Adrenal gland (tissue), 12 donors: Measurements from ENCODE around the gene ZNF831. TPM values are rescaled to one million over a fixed set of nuclear protein-coding genes. Genes with fewer than 3 reads are reported as not detected.

Experiments used
- DNase-seq, 7 donors: peaks; one replicate each; pipeline ENCODE4 v3.0.0-alpha.2; 2019 to 2020
- H3K27ac ChIP-seq, 5 donors: fragments of 200-600 bp; sonication (generic) in 4 of 5; 1 replicate in 3 of 5; 2 replicates in 2 of 5; pipeline versions ENCODE4 v1.5.1 to v1.8.0; 2016 to 2020; ENCODE audit warnings: mild to moderate bottlenecking in 1 of 5
- H3K27me3 ChIP-seq: fragments of 200-600 bp; 2 replicates; pipeline ENCODE4 v1.8.0; 2021
- H3K36me3 ChIP-seq, 2 donors: fragments of 200-600 bp; replicated peaks in 1 of 2; 1 replicate in 1 of 2; 2 replicates in 1 of 2; pipeline versions ENCODE4 v1.5.1 to v1.8.0; 2018 to 2022
- H3K4me1 ChIP-seq, 2 donors: fragments of 200-600 bp; replicated peaks in 1 of 2; 1 replicate in 1 of 2; 2 replicates in 1 of 2; pipeline versions ENCODE4 v1.5.1 to v1.8.0; 2018 to 2021
- H3K4me3 ChIP-seq, 4 donors: fragments of 200-600 bp; sonication (generic) in 3 of 4; one replicate each; pipeline ENCODE4 v1.5.1; 2016 to 2018
- H3K9me3 ChIP-seq, 3 donors: fragments of 200-600 bp; sonication (generic) in 1 of 3; replicated peaks in 1 of 3; 1 replicate in 2 of 3; 2 replicates in 1 of 3; pipeline versions ENCODE4 v1.5.1 to v1.8.0; 2016 to 2021
- POLR2A ChIP-seq, 2 donors: fragments of 450-650 bp; IDR thresholded peaks; one replicate each; pipeline ENCODE4 v1.6.1; 2017; ENCODE audit warnings: antibody characterized with exemption in 2 of 2, mild to moderate bottlenecking in 2 of 2, moderate library complexity in 1 of 2
- WGBS, 4 donors: extraction: QIAGEN DNeasy Blood & Tissue Kit in 2 of 4; methylation state at CpG; one replicate each; pipeline versions ENCODE4 v1.1.5 to v1.1.7; 2013 to 2017; 5-methylcytosine and 5-hydroxymethylcytosine counted together
- intact Hi-C, 2 donors: fragments of 100-400 bp; cut with DNase I; formaldehyde crosslinking; loops; one replicate each; pipeline versions ENCODE4 v1.14.1 to v1.15.0; 2022 to 2023
- polyA plus RNA-seq, 3 donors: library from polyadenylated mRNA; stranded (reverse); fragments of 200-250 nt in 2 of 3; fragments of 350-450 nt in 1 of 3; fragmentation: Illumina TruSeq in 1 of 3; extraction: RNeasy Lipid Tissue Mini Kit (QIAGEN cat#74804) in 1 of 3; gene quantifications; one replicate each; pipeline ENCODE4 v1.2.3, GENCODE V29; 2013 to 2014
- total RNA-seq, 9 donors: library from RNA; depleted of rRNA in 4 of 9; stranded (reverse); fragments of >200 nt in 4 of 9; fragments of 120-200 nt in 1 of 9; fragmentation: NEBNext Ultra II Directional in 1 of 9; extraction: Animal tissue kit (Norgen Biotek cat#: 25700) in 1 of 9; gene quantifications; one replicate each; pipeline versions ENCODE4 v1.1.0 to v1.2.4, GENCODE V29; 2013 to 2023
- TF ChIP-seq, protein P1 (sequence below), 6 experiments: fragments of 450-650 bp in 4 of 6; fragments of 200-600 bp in 2 of 6; sonication (generic) in 1 of 6; IDR thresholded peaks; 1 replicate in 5 of 6; 2 replicates in 1 of 6; pipeline versions ENCODE4 v1.5.1 to v1.8.0; 2016 to 2021; ENCODE audit warnings: antibody characterized with exemption in 6 of 6, mild to moderate bottlenecking in 2 of 6, moderate library complexity in 1 of 6
- donor health status: healthy with polysubstance abuse.
- donor health status: Bipolar disorder and iron deficiency.
- donor health status: DM: yes; HTN: yes; CAD: no.
- donor health status: DM: no; HTN: no; CAD: no.
- donor health status: DM: no; HTN: no; CAD: no.
- donor health status: DM: yes; HTN: yes; CAD: no.

Gene ZNF831
- total and polyA plus RNA-seq, 12 donors: 0.05 to 0.61 (median 0.15) TPM

DNA sequence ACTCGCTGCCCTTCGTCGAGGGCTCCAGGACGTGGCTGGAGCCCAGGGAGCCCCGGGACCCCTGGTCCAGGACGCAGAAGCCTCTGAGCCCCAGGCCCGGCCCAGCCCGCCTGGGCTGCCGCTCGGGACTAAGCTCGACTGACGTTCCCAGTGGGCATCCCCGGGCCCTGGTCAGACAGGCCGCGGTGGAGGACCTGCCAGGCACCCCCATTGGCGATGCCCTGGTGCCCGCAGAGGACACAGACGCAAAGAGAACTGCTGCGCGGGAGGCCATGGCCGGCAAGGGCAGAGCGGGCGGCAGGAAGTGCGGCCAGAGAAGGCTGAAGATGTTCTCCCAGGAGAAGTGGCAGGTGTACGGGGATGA is 28.9 kb downstream of the ZNF831 start:
- no peak for DNase-seq
- Histone ChIP-seq H3K4me3 (no peak overlapping the region), H3K27me3 (peaks cover 18% of the 10 kb centered on the region), H3K36me3 (no peaks in the 10 kb centered on the region), H3K9me3 (no peaks in the 10 kb centered on the region), H3K27ac (no peak overlapping the region), H3K4me1 (no peaks in the 10 kb centered on the region)
- no peak for TF ChIP-seq POLR2A (IDR thresholded peaks at IDR 0.05)
- TF ChIP-seq, protein P1, sequence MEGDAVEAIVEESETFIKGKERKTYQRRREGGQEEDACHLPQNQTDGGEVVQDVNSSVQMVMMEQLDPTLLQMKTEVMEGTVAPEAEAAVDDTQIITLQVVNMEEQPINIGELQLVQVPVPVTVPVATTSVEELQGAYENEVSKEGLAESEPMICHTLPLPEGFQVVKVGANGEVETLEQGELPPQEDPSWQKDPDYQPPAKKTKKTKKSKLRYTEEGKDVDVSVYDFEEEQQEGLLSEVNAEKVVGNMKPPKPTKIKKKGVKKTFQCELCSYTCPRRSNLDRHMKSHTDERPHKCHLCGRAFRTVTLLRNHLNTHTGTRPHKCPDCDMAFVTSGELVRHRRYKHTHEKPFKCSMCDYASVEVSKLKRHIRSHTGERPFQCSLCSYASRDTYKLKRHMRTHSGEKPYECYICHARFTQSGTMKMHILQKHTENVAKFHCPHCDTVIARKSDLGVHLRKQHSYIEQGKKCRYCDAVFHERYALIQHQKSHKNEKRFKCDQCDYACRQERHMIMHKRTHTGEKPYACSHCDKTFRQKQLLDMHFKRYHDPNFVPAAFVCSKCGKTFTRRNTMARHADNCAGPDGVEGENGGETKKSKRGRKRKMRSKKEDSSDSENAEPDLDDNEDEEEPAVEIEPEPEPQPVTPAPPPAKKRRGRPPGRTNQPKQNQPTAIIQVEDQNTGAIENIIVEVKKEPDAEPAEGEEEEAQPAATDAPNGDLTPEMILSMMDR (IDR thresholded peaks at IDR 0.05): no peak
- 87 to 93% (median 90%) methylated on average over 15 to 25 of the region's 25 CpGs for WGBS, 4 donors
- intact Hi-C loops: no loop called here

DNA sequence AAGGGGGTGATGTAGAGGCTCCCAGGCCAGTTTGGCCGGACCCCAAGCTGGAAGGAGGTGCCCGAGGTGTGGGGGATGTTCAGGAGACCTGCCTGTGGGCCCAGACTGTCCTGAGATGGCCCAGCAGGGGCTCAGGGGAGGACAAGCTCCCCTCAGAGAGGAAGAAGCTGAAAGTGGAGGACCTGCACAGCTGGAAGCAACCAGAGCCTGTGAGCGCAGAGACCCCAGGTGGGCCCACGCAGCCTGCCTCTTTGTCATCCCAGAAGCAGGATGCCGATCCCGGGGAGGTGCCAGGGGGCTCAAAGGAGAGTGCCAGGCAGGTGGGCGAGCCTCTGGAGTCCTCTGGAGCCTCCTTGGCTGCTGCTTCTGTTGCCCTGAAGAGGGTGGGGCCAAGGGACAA is 29.7 kb downstream of the ZNF831 start:
- no peak overlapping the region for H3K27ac ChIP-seq
- H3K36me3 ChIP-seq: no peaks in the 10 kb centered on the region
- H3K4me3 ChIP-seq: no peak overlapping the region
- WGBS, 4 donors: 50 to 78% (median 75%) methylated on average over 2 to 7 of the region's 7 CpGs
- H3K27me3 ChIP-seq: peaks cover 18% of the 10 kb centered on the region
- H3K9me3 ChIP-seq: no peaks in the 10 kb centered on the region
- no peak for DNase-seq
- TF ChIP-seq, protein P1 (IDR thresholded peaks at IDR 0.05): no peak
- no peak for TF ChIP-seq POLR2A (IDR thresholded peaks at IDR 0.05)
- intact Hi-C loops: no loop called here
- H3K4me1 ChIP-seq: no peaks in the 10 kb centered on the region

DNA sequence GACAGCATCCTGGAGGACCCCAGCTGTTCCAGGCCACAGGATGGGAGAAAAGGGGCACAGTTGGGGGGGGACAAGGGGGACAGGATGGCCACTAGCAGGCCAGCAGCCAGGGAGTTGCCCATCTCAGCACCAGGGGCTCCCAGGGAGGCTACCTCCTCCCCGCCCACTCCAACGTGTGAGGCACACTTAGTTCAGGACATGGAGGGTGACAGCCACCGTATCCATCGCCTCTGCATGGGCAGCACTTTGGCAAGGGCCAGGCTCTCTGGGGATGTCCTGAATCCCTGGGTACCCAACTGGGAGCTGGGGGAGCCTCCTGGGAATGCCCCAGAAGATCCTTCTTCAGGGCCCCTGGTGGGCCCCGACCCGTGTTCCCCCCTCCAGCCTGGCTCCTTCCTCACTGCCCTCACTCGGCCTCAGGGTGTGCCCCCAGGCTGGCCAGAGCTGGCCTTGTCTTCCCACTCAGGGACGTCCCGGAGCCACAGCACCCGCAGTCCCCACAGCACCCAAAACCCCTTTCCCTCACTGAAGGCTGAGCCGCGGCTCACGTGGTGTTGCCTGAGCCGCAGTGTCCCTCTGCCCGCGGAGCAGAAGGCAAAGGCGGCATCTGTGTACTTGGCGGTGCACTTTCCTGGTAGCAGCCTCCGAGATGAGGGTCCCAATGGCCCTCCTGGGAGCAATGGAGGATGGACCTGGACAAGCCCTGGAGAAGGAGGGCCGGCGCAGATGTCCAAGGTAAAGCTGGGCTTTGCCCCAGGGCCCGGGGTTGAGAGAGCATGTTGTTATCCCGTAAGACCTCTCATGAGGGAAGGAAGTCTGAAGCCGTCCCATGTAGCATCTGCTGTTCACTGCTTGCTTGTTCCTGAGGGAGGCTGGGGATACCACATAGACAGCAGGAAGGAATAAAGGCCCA is 30.7 kb downstream of the ZNF831 start:
- H3K9me3 ChIP-seq: no peaks in the 10 kb centered on the region
- no peak for TF ChIP-seq POLR2A (IDR thresholded peaks at IDR 0.05)
- TF ChIP-seq, protein P1 (IDR thresholded peaks at IDR 0.05): no peak
- H3K27me3 ChIP-seq: peaks cover 18% of the 10 kb centered on the region
- 86 to 91% (median 90%) methylated on average over 13 to 24 of the region's 24 CpGs for WGBS, 4 donors
- no peaks in the 10 kb centered on the region for H3K4me1 ChIP-seq
- H3K4me3 ChIP-seq: no peak overlapping the region
- no peak overlapping the region for H3K27ac ChIP-seq
- H3K36me3 ChIP-seq: no peaks in the 10 kb centered on the region
- intact Hi-C loops: no loop called here
- no peak for DNase-seq

DNA sequence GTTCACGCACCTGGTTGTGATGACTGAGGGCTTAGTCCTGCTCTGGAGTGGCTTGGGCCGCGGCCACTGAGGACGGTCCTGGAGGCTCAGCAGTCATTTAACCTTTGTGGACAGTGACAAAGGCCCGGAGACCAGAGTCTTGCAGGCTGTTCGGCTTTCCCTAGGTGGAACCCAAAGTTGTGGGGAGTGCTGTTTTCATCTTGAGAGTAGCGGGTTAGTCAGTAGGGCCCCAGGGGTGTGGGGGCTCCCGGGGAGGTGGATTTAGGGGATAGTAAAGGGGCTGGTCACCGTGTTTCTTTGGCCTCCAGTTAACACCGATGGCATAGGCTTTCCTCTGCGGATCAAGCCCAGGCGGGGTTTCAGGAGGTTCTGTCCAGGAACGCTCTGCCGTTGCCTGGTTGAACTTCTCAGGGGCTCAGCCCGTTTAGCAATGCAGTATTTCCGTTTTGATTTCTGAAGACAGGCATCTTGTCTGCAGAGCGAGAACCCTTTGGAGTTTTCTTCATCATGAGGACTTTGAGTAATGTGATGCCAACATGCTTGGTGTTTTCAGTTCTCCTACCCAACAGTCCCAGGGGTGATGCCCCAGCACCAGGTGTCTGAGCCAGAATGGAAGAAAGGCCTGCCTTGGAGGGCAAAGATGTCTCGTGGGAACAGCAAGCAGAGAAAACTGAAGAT is 31.8 kb downstream of the ZNF831 start:
- TF ChIP-seq, protein P1 (IDR thresholded peaks at IDR 0.05): no peak
- no peak for TF ChIP-seq POLR2A (IDR thresholded peaks at IDR 0.05)
- no peak overlapping the region for H3K27ac ChIP-seq
- no peaks in the 10 kb centered on the region for H3K9me3 ChIP-seq
- intact Hi-C loops: no loop called here
- no peaks in the 10 kb centered on the region for H3K36me3 ChIP-seq
- H3K4me1 ChIP-seq: no peaks in the 10 kb centered on the region
- H3K4me3 ChIP-seq: no peak overlapping the region
- 84 to 90% (median 86%) methylated on average over 17 to 18 of the region's 18 CpGs for WGBS, 4 donors
- no peak for DNase-seq
- H3K27me3 ChIP-seq: peaks cover 18% of the 10 kb centered on the region
